HG03097 (cell line): ENCODE data around the gene PRKAR1A.
"Not testable (repeated sequence)": the region's sequence is repeated elsewhere in the genome, so short reads cannot be mapped to it uniquely, and the experiment has no call there.

Source experiments
- ATAC-seq: cut with Tn5 transposase; IDR thresholded peaks from one replicate; pipeline ENCODE4 v1.9.1; 2021; ENCODE audit not compliant: unreplicated experiment, low FRiP score

Gene PRKAR1A

DNA sequence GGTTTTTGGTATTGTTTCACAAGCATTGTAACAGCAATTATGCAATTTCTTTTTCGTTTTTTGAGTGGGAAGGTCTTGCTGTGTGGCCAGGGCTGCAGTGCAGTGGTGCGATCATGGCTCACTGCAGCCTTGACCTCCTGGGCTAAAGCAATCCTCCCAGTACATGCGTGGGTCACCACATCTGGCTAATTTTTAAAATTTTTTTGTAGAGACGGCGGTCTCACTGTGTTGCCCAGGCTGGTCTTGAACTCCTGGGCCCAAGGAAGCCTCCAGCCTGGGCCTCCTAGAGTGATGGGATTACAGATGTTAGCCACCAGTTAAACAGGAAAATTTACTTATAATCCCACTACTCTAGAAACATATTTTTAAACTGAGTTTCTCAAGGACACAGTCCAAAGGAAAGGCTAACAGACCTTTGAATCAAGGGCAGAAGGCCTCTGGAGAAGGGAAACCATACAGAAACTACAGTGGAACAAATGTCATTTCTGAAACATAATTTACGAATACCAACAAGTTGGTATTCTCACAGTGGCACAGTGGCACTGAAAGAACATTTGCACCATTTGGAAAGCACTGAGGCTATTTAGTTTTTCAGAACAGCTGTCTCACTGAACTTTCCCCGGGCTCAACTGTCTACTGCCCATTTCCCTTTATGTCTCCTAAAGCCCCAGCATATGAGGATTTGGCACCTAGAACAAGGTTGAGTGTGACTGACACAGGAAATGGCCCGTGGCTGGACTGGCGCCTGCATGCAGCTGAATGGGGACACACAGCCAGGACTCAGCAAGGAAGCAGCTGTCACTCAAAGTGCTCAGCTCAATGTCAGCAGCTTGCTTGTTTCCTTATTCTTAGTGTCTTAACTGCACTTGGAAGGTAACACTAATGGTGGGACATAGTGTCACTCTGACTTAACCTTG lies 2.8 kb upstream of the PRKAR1A start:
- no peak for ATAC-seq

DNA sequence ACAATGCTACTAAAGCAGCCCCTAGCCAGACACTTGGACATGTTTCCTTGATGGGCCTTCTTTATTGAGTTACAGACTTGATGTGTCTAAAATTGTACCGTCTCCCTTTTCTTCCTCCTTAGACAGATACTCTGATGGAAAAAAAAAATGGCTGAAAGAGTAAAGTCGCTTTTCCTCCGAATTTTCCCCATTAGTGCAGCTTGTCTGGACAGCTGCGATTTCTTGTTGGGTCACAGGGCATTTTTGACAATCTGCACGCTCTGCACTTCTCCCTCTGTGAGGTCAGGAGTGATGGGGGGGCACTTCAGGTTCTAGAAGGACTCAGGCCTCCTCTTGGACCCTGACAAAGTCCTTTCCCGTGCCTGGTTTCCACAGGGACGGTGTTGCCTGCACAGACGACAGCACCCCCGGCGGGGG lies 968 bp upstream of the PRKAR1A start:
- ATAC-seq = no peak

DNA sequence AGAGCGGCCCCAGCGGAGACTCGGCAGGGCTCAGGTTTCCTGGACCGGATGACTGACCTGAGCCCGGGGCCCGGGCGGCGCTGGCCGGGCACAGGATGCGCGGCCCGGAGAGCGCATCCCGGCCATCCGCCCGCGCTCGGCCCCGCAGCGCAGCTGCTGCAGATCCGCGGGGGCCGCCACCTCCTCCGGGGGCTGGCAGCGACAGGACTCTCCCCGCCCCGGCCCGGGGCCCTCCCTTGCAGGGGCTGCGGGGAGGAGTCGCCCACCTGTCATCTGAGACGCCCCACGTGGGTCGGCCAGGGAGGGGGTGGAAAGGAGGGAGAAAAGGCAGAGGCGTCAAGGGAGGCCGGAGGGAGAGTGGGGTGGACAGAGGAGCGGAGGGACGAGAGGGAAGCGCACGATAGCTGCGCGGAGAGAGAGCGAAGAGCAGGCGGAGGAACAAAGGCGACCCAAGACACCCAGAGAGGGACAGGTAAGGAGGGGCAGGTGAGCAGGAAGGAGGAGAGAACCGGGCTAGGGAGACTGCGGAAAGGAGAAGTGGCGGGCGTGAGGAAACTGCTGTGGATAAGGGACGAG lies 471 bp upstream of the PRKAR1A start:
- peak; percentile 47 for ATAC-seq

- no peak for ATAC-seq
Observed at GRCh38 chr17:68512960-68513474, 787 bp downstream of the PRKAR1A start.

DNA sequence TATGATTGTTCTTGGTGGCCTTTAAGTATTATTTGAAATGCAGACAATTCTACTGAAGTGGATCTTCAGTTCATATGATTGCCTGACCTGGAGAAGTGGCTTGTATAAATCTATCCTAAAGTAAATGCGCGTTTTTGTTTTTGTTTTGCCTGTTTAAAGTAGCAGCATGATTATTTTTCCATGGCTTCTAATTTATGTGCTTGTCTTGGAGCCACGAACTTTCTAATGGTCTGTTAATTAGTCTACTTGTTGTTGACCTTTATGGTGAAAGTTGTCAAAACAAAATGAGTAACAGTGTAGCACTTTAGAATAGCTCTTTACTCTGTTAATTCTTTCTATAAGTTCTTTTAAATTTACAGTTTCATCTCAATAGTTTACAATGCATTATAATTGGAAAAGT lies 1.7 kb downstream of the PRKAR1A start:
- ATAC-seq = no peak

DNA sequence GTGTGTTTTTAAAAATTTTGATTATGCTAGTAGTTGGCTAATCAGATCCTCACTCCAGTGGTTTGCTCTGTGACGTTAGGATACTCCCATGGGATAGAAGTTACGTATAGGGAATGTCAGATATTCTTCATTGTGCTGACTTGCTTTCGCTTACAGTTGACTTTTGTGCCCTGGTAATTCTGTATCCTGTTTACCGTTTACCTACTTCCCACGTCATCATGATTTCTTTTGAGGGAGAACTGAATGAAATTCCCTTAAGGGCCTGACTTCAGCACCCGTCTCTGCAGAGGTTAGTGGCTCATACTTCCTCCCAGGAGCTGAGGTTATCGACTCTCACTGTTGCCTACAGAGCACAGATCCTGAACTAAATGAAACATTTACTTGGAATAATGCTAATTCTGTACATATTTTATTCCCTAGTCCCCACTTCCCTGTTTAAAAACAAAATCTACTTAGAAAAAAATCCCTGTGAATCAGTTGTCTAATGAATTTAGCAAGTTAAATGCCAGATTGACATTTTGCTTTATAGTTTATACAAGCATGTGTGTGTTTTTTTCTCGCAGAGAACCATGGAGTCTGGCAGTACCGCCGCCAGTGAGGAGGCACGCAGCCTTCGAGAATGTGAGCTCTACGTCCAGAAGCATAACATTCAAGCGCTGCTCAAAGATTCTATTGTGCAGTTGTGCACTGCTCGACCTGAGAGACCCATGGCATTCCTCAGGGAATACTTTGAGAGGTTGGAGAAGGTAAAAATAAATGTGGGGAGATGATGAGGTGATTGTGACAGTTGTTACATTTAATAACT lies 2.8 kb downstream of the PRKAR1A start:
- no peak for ATAC-seq

DNA sequence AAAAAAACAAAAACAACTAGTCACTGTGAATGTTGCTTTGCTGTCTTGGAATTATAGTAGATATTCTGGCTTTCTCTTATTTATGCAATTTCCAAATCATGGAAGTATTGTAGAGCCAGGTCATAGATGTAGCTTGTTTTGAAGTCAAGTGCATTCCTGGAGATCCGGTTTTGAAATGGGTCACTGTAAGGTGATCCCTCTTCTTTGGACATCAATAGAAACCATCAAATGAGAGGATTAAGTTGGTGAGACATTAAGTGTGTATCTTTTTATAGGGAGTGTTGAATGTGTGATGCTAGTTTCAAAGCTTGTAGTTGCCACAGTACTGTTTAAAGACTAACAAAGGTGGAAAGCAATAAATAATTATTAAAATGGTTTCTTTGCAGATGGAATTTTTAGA lies 4.5 kb downstream of the PRKAR1A start:
- no peak for ATAC-seq

GRCh38 chr17:68517605-68518004 lies 5.4 kb downstream of the PRKAR1A start:
- not testable (repeated sequence) for ATAC-seq

GRCh38 chr17:68518063-68518815 lies 6.0 kb downstream of the PRKAR1A start:
- no peak for ATAC-seq

GRCh38 chr17:68519051-68519450 lies 6.8 kb downstream of the PRKAR1A start:
- not testable (repeated sequence) for ATAC-seq

GRCh38 chr17:68519911-68520310 lies 7.7 kb downstream of the PRKAR1A start:
- no peak for ATAC-seq

GRCh38 chr17:68522266-68522665 lies 10.0 kb downstream of the PRKAR1A start:
- no peak for ATAC-seq

GRCh38 chr17:68526548-68526947 lies 14.3 kb downstream of the PRKAR1A start:
- ATAC-seq = no peak

DNA sequence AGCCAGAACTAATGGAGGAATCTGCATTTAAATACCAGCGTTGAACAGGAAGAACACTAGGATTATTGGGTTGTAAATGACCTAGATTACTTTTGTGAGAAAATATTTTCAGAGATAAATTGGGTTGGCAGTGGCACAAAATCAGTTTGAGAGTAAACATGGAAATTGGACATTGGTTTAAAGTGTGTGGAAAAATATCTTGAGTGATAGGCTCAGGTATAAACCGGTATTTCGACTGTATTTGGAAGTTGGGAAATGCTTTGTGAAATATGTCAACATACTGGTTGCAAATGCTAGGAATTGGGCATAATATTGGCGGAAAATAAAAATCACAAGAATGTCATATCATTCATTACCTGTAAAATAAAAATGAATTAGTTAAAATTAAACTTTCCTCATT lies 15.1 kb downstream of the PRKAR1A start:
- no peak for ATAC-seq

GRCh38 chr17:68531252-68531651 lies 19.0 kb downstream of the PRKAR1A start:
- ATAC-seq = no peak

DNA sequence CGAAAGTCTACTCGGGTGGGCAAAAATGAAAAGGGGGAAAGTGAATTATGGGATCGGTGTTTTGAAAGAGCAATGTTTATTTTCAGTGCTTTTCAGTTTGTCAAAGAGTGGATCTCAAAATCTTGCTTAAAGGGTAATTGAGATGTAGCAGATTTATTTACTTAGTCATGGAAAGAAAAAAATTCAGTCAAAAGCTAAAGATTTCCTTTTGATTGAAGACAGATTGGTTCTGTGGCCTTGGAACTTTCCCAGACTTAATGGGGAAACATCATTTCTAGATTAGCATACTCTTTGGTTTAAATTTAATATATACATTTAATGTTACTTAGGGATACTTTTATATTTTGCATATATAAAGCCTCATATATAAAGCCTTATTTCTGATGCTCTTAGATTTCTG lies 20.6 kb downstream of the PRKAR1A start:
- no peak for ATAC-seq

GRCh38 chr17:68533887-68534694 lies 21.9 kb downstream of the PRKAR1A start:
- no peak for ATAC-seq

- no peak for ATAC-seq
Observed at GRCh38 chr17:68534695-68535088, 22.5 kb downstream of the PRKAR1A start.

DNA sequence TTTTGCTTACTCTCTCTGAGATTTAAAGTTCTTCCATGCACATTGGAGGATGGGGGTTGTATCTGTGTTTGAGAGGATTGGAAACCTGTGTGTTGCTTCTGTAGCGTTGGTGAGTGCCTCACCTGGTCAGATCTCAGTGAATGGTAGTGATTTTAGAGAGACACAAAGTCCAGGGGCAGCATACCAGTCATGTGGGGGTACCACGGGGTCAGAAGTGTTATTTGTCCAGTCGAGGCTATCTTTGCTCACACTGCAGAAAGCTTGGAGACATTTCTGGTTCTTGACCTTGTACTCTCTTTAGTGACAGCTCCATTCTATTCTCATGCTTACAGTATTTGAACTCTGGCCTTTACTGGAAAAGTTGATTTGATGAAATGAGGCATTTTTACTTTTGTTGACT lies 23.7 kb downstream of the PRKAR1A start:
- no peak for ATAC-seq
